M059J (cell line): Measurements from ENCODE around the gene MAMDC4. TPM values are rescaled to one million over a fixed set of nuclear protein-coding genes. Genes with fewer than 3 reads are reported as not detected.
A peak's percentile ranks its signal among the peaks of the same experiment; 100 is the strongest.

Experiments used
- DNase-seq: peaks from one replicate; pipeline ENCODE4 v3.0.0-alpha.2; 2012; ENCODE audit warnings: low read depth
- total RNA-seq: library from RNA; depleted of rRNA; stranded (reverse); fragments of >200 nt; shearing (Covaris generic); gene quantifications from 2 replicates; pipeline ENCODE4 v1.2.3, GENCODE V29; 2014

MAMDC4 gene
- total RNA-seq, 1 experiment from 2014 or later, result 0.44 TPM

- DNase-seq, result no peak
Measured at GRCh38 chr9:136849960-136850865, 1.9 kb upstream of the MAMDC4 start.

DNA sequence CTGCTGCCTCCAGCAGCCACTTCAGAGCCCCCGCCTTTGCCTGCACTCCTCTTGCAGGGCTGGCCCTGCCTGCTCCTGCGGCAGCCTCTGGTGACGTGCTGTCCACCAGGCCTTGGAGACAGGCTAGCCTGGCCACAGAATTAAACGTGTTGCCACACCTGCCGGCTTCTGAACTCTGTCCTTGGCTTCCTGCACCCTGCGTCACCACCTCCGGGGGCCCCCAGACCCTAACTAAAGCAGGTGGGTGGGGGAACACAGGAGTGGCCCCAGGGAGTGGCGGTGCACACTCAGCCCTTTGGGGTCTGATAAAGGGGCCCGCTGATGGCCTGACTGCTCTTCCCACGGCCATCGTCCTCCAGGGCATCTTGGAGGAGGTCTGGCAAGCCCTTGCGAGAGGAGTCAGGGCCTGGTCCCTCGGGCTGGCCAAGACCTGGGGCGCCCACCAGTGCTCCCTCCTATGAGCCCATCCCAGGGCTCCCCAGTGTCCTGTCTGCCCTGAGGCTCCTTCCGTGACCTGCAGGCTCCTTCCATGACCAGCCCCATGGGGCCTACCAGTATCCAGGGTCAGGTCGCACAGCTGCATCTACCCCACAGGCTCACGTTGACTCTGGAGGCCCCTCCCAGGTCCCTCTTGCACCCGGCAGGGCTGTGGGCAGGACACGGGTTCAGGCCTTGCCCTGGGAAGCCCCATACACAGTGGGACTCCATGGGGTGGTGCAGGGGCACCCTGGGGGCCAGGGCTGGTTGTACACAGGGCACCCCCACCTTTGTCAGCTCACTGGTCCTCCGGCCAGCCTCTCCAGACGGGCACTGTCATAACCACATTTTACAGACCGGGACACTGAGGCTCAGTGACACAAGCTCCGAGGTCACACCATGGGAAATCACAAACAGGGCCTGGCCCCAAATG lies 1.0 kb upstream of the MAMDC4 start:
- no peak for DNase-seq

GRCh38 chr9:136852664-136853595 lies 784 bp downstream of the MAMDC4 start:
- no peak for DNase-seq

- DNase-seq, result no peak
Measured at GRCh38 chr9:136853596-136854112, 1.5 kb downstream of the MAMDC4 start.

GRCh38 chr9:136854113-136854841 lies 2.1 kb downstream of the MAMDC4 start:
- no peak for DNase-seq

GRCh38 chr9:136854842-136855460 lies 2.8 kb downstream of the MAMDC4 start:
- DNase-seq, result no peak

GRCh38 chr9:136855461-136856078 lies 3.4 kb downstream of the MAMDC4 start:
- no peak for DNase-seq

DNA sequence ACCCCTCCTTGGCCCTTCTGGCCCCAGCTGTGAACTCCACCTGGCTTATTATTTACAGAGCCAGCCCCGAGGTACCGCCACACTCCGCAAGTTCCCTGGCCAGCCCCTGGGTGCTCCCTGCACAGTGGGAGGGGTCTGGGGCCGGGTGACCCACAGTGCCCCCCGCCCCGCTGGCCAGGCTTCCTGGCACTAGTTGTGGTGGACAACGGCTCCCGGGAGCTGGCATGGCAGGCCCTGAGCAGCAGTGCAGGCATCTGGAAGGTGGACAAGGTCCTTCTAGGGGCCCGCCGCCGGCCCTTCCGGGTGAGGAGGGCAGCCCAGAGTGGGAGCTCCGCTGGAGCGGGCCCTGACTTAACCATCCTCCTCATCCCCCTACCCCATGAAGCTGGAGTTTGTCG lies 3.9 kb downstream of the MAMDC4 start:
- no peak for DNase-seq

GRCh38 chr9:136856541-136857141 lies 4.5 kb downstream of the MAMDC4 start:
- DNase-seq, result no peak

DNA sequence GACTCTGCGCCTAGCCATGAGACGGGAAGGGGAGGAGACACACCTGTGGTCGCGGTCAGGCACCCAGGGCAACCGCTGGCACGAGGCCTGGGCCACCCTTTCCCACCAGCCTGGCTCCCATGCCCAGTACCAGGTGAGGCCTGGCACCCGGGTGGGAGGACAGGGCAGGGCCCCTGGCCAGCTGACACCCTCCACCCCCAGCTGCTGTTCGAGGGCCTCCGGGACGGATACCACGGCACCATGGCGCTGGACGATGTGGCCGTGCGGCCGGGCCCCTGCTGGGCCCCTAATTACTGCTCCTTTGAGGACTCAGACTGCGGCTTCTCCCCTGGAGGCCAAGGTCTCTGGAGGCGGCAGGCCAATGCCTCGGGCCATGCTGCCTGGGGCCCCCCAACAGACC lies 5.0 kb downstream of the MAMDC4 start:
- no peak for DNase-seq

- DNase-seq, result no peak
Measured at GRCh38 chr9:136857581-136858412, 5.7 kb downstream of the MAMDC4 start.

GRCh38 chr9:136858452-136858843 lies 6.3 kb downstream of the MAMDC4 start:
- DNase-seq, result no peak

- DNase-seq, result peak; percentile 83
Measured at GRCh38 chr9:136858844-136859757, 7.0 kb downstream of the MAMDC4 start.

- DNase-seq, result no peak
Measured at GRCh38 chr9:136860529-136860928, 8.4 kb downstream of the MAMDC4 start.

DNA sequence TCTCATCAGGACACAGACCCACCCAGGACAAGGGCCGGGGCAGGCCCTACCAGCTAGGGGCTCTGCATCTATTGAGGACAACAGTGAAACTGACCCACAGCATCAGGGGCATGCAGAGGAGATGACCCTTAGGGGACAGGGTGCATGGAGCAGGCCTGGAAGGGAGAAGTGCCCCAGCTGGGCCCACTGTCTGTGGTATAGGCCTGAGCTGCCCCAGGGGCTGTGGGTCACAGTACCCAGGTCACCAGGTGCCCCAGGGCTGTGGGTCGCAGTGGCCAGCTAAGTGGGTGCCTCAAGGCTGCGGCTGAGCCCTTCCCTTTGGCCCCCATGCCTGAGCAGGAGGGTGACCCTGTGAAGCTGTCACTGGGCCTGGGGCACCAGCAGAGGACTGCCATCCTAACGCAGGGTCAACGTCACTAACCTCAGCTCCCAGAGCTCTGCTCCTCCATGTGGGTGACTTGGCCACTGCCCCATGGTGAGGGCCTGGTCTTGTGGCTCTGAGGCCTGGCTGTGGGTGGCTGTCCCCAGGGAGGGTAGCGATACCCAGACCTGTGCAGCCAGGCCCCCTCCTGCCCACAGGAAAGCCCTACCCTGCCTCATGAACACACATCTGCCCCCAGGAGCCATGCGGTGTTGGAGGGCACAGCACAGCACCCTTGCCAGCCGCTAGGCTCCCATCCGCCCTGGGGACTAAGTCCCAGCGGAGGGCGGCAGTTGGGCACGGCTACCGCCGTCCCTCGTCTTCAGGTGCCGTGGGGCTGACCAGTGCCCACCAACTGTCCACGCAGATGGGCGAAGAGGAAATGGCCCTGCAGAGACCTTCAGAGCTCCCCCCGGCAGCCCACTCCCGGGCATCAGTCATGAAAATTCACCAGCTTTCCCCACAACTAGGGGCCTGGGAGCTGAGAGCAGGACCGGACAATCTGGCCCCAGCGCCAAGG lies 9.1 kb downstream of the MAMDC4 start:
- DNase-seq, result no peak

GRCh38 chr9:136861874-136862457 lies 9.8 kb downstream of the MAMDC4 start:
- DNase-seq, result no peak
